Stimulated activated CD8-positive, alpha-beta memory T cell treated with anti-CD3 and anti-CD28 coated beads, Interleukin-4, amount 100 ng/mL, for 4 hours (primary cell): ENCODE measurements around the gene CPNE1.
"Not testable (repeated sequence)": the region's sequence is repeated elsewhere in the genome, so short reads cannot be mapped to it uniquely, and the experiment has no call there.

Experiments used
- DNase-seq, 2 donors: peaks; one replicate each; pipeline ENCODE4 v3.0.0-alpha.2; 2020; ENCODE audit warnings: low read depth in 2 of 2, low spot score in 1 of 2

Gene CPNE1

GRCh38 chr20:35698298-35699126 lies 33.8 kb upstream of the CPNE1 start:
- DNase-seq, result no peak

- DNase-seq, result no peak
Observed at GRCh38 chr20:35697696-35698297, 33.1 kb upstream of the CPNE1 start.

GRCh38 chr20:35695978-35696377 lies 31.3 kb upstream of the CPNE1 start:
- no peak for DNase-seq

- DNase-seq, result no peak
Observed at GRCh38 chr20:35695245-35695749, 30.6 kb upstream of the CPNE1 start.

GRCh38 chr20:35690265-35690664 lies 25.6 kb upstream of the CPNE1 start:
- no peak for DNase-seq

GRCh38 chr20:35686872-35687271 lies 22.2 kb upstream of the CPNE1 start:
- not testable (repeated sequence) for DNase-seq

- DNase-seq, result not testable (repeated sequence)
Observed at GRCh38 chr20:35685368-35685767, 20.7 kb upstream of the CPNE1 start.

- DNase-seq, result no peak
Observed at GRCh38 chr20:35681960-35682359, 17.3 kb upstream of the CPNE1 start.

- DNase-seq, result no peak
Observed at GRCh38 chr20:35680452-35681183, 15.9 kb upstream of the CPNE1 start.

- DNase-seq, result no peak
Observed at GRCh38 chr20:35674921-35675320, 10.2 kb upstream of the CPNE1 start.

- DNase-seq, result no peak
Observed at GRCh38 chr20:35673884-35674283, 9.2 kb upstream of the CPNE1 start.

- DNase-seq, result no peak
Observed at GRCh38 chr20:35669681-35670080, 5.0 kb upstream of the CPNE1 start.

- DNase-seq, result no peak
Observed at GRCh38 chr20:35669221-35669620, 4.5 kb upstream of the CPNE1 start.

- no peak for DNase-seq
Observed at GRCh38 chr20:35665949-35666288, 1.2 kb upstream of the CPNE1 start.

GRCh38 chr20:35663516-35664465 lies 909 bp downstream of the CPNE1 start:
- peak; percentile 29 to 36 for DNase-seq

- DNase-seq, result no peak
Observed at GRCh38 chr20:35662551-35662950, 2.1 kb downstream of the CPNE1 start.

- DNase-seq, result no peak
Observed at GRCh38 chr20:35661908-35662307, 2.8 kb downstream of the CPNE1 start.

GRCh38 chr20:35661053-35661452 lies 3.6 kb downstream of the CPNE1 start:
- no peak for DNase-seq

- DNase-seq, result no peak
Observed at GRCh38 chr20:35660122-35660937, 4.4 kb downstream of the CPNE1 start.

- no peak for DNase-seq
Observed at GRCh38 chr20:35657271-35657670, 7.4 kb downstream of the CPNE1 start.
